Fibroblast of pulmonary artery (primary cell): ENCODE results near the gene SLC17A2.

Source experiments
- DNase-seq: peaks from one replicate; pipeline ENCODE4 v3.0.0-alpha.2; 2010; ENCODE audit warnings: low read depth
- H3K4me3 ChIP-seq: replicated peaks from 2 replicates; pipeline ENCODE4 v1.5.1; 2011; ENCODE audit warnings: low read depth, mild to moderate bottlenecking, control low read depth, low read length, moderate library complexity
- TF ChIP-seq, protein P1 (sequence below): IDR thresholded peaks from 2 replicates; pipeline ENCODE4 v1.5.1; 2011; ENCODE audit warnings: mild to moderate bottlenecking, control low read depth, low read length, inconsistent platforms; ENCODE audit errors: missing control alignments

The SLC17A2 gene

DNA sequence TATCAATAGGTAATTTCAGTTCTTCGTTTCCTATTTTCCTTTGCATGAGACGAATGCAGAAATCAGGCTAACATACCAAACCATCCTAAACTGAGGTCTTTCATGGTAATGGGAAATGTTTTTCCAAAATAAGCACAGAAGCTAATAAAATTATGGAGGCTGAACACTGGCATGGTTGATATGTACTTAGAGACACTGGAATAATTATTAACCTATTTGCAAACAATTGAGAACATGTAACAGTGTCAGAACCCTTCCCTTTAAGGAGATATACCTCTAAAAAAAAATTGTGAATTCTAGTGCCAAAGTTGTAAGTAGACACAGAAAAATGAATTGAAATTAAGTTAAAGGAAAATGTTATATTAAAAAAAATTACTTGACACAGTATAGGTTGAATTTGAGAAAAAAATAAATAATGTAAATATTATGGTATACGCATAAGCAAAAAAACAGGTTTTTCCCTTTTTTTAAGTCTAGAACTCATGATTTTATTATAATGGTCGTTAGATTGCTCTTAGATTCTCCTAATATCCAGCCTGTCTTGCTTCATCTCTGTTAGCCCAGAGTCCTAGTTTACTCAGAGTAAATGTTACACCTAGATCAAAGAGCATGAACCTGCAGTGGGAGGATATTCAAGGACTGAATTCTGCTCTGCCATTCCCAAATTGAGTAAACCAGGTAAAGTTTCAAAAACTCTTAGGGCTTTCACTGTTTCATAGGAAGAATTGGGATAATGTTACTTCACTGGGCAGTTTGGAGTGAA, 1.7 kb downstream of the SLC17A2 start:
- H3K4me3 ChIP-seq: no peak overlapping the region
- no peak for DNase-seq
- TF ChIP-seq, protein P1, sequence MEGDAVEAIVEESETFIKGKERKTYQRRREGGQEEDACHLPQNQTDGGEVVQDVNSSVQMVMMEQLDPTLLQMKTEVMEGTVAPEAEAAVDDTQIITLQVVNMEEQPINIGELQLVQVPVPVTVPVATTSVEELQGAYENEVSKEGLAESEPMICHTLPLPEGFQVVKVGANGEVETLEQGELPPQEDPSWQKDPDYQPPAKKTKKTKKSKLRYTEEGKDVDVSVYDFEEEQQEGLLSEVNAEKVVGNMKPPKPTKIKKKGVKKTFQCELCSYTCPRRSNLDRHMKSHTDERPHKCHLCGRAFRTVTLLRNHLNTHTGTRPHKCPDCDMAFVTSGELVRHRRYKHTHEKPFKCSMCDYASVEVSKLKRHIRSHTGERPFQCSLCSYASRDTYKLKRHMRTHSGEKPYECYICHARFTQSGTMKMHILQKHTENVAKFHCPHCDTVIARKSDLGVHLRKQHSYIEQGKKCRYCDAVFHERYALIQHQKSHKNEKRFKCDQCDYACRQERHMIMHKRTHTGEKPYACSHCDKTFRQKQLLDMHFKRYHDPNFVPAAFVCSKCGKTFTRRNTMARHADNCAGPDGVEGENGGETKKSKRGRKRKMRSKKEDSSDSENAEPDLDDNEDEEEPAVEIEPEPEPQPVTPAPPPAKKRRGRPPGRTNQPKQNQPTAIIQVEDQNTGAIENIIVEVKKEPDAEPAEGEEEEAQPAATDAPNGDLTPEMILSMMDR: no peak

DNA sequence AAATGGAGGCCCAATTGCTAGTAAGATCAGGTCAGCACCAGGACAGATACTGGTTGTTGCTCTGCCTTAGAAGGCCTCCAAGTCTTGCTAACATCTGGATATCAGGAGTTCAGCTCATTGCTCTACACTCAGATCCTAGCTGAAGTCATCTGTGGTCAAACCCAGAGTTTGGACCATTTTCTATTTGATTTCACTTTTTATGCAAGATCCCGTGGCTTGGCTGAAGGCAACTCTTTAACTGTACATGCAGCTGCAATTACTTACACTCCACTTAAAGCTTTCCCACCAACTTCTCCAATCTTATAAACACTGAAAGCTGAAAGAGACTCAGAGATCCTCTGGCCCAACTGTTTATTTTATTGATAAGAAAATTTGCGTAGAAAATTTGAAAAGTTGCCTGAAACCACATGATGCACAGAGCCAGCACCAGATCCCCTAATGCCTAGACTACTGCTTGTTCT, 2.7 kb downstream of the SLC17A2 start:
- TF ChIP-seq, protein P1: no peak
- H3K4me3 ChIP-seq: no peak overlapping the region
- DNase-seq: peak; percentile 27

DNA sequence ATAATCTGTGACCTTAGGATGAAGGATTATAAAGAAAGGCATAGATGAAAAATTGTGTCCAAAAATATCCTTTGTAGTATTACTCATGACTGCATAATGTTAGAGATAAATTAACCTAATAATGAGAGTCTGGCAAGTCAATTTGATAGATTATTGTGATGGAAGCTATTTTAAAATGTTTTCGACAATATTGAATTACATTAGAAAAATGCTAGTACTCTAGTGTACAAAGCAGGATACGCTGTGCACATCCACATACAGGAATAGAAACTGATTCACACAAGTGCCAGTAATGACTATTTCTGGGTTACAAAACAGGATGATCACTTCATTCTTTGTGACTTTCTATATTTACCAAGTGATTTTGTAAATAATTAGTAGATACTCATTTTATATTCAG, 3.3 kb downstream of the SLC17A2 start:
- H3K4me3 ChIP-seq: no peak overlapping the region
- TF ChIP-seq, protein P1: no peak
- no peak for DNase-seq

DNA sequence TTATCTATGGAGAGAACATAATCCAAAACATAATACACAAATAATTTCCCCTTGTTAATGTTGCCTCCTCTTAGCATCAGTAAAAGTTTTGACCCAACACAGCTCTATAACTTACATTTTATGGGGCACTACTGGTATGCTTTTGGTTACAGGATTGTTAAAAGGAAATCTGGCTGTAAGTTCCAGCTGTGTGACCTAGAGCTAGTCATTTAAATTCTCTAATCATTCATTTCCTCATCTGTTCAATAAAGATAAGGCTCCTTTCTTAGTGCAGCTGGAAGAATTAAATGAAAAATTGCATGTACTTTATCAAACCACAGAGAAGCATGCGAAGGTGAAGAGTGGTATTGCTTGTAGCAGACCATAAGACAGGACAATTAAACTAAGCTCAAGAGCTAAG, 4.6 kb downstream of the SLC17A2 start:
- TF ChIP-seq, protein P1: no peak
- DNase-seq: no peak
- H3K4me3 ChIP-seq: no peak overlapping the region

DNA sequence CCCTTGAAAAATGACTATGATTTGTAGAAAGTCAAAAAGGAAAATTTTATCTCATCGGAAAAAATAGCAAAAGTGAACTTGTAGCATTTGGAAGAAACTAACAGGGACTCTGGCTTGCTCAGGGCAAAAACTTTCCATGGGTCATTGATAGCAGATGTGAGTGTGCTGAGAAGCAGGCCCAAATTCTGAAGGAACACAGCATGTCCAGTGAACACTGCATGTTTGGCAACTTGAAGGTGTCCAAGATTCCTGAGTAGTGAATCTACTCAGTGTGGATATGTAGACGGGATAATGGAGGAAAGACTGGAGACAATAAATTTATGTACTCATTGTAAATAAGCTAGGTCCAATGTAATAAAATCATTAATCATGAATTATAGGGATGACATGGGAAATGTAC, 8.2 kb downstream of the SLC17A2 start:
- TF ChIP-seq, protein P1: no peak
- no peak overlapping the region for H3K4me3 ChIP-seq
- DNase-seq: peak; percentile 29

DNA sequence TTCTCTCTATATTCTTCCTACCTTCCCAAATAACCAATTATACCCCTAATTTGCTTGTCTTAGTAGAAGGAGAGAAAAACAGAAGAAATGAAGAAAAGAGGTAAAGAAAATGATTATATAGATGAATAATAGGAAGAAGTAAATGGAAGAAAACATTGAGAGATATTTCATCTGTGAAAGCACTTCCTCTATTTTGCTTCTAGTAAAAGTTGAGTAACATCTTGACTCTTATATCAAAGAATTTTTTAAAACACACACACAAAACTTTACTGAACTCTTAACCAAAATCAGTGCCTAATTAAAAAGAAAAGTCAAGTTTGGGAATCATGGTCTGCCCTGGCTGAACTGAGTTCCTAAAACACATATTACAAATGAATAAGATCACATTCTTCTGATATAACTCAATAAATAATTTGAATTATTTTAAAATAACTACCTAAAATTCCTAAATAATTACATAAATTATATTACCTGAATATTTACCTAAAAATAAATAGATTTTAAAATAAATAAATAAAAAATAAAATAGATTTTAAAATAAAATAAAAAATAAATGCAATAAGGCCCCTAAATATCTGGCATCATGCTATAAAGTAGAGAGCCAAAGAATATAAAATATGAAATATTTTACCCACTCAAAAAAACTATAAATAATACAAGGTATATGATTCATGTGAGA, 8.8 kb downstream of the SLC17A2 start:
- H3K4me3 ChIP-seq: no peak overlapping the region
- TF ChIP-seq, protein P1: no peak
- no peak for DNase-seq
